Measurements from ENCODE around the gene KCNJ12.
"Not testable (repeated sequence)": the region's sequence is repeated elsewhere in the genome, so short reads cannot be mapped to it uniquely, and the experiment has no call there.

The KCNJ12 gene

DNA sequence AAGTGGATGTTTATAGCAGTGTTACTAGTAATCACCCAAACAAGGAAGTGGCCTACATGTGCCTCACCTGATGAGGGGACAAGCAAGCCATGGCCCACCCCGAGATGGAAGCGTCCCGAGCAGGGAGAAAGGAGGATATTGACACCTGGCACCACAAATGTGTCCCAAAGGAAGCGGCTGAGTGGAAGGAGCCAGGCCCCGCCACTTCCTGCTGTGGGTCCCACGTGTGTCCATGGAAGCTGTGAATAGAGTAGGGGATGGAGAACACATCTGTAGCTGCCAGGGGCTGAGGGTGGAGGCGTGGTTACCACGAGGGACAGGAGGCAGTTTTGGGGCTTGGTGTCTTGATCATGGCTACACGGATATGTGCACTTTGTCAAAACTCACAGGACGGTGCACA, 49.2 kb downstream of the KCNJ12 start:
- H2AFZ ChIP-seq (ENCODE audit: low read depth): no peak overlapping the region
- no peaks in the 10 kb centered on the region for H3K36me3 ChIP-seq (ENCODE audit: insufficient read depth)
- no peaks in the 10 kb centered on the region for H3K4me1 ChIP-seq (ENCODE audit: low read depth, poor library complexity, severe bottlenecking)
- no peaks in the 10 kb centered on the region for H3K79me2 ChIP-seq (ENCODE audit: insufficient read depth, low read depth)
- no peak overlapping the region for H3K27ac ChIP-seq
- no peaks in the 10 kb centered on the region for H3K27me3 ChIP-seq (ENCODE audit: insufficient read depth, low read depth)
- H3K9ac ChIP-seq: no peak overlapping the region
- no peak overlapping the region for H3K4me2 ChIP-seq
- H4K20me1 ChIP-seq (ENCODE audit: insufficient read depth): no peaks in the 10 kb centered on the region
- no peak overlapping the region for H3K4me3 ChIP-seq (IDR thresholded peaks at IDR 0.05; ENCODE audit: insufficient read depth, low read depth, low read length)
- TF ChIP-seq CTCF (conservative IDR thresholded peaks at IDR 0.05; ENCODE audit: low read depth, low read length): no peak

DNA sequence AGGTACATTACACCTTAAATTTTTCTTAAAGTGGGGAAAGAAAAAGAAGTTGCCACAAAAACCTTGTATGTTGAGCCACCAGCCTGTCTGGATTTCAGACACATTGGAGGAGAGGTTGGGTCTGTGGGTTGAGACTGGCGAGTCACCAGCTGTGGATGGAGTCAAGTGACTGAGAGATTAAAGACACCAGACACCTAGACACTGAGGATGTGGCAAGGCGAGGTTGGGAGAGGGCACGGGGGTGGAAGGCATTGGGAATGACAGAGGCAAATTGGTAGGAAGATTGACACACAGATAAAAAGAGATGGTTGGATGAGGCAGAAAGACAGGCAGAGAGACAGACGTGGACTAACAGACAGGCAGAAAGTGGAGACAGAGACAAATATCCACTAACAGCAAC, 49.6 kb downstream of the KCNJ12 start:
- Histone ChIP-seq H3K4me2 (no peak overlapping the region), H3K79me2 (ENCODE audit: insufficient read depth, low read depth) (no peaks in the 10 kb centered on the region), H3K27me3 (ENCODE audit: insufficient read depth, low read depth) (no peaks in the 10 kb centered on the region), H3K4me3 (IDR thresholded peaks at IDR 0.05; ENCODE audit: insufficient read depth, low read depth, low read length) (no peak overlapping the region), H4K20me1 (ENCODE audit: insufficient read depth) (no peaks in the 10 kb centered on the region), H3K36me3 (ENCODE audit: insufficient read depth) (no peaks in the 10 kb centered on the region), H3K27ac (no peak overlapping the region), H3K4me1 (ENCODE audit: low read depth, poor library complexity, severe bottlenecking) (no peaks in the 10 kb centered on the region), H2AFZ (ENCODE audit: low read depth) (no peak overlapping the region), H3K9ac (no peak overlapping the region)
- no peak for TF ChIP-seq CTCF (conservative IDR thresholded peaks at IDR 0.05; ENCODE audit: low read depth, low read length)

- H3K36me3 ChIP-seq (ENCODE audit: insufficient read depth); H2AFZ ChIP-seq (ENCODE audit: low read depth); H3K79me2 ChIP-seq (ENCODE audit: insufficient read depth, low read depth); H4K20me1 ChIP-seq (ENCODE audit: insufficient read depth); H3K4me1 ChIP-seq (ENCODE audit: low read depth, poor library complexity, severe bottlenecking); H3K9ac ChIP-seq; H3K4me3 ChIP-seq (IDR thresholded peaks at IDR 0.05; ENCODE audit: insufficient read depth, low read depth, low read length); H3K27me3 ChIP-seq (ENCODE audit: insufficient read depth, low read depth); H3K27ac ChIP-seq; H3K4me2 ChIP-seq: not testable (repeated sequence)
Observed at GRCh38 chr17:21426246-21426645, 50.1 kb downstream of the KCNJ12 start.

DNA sequence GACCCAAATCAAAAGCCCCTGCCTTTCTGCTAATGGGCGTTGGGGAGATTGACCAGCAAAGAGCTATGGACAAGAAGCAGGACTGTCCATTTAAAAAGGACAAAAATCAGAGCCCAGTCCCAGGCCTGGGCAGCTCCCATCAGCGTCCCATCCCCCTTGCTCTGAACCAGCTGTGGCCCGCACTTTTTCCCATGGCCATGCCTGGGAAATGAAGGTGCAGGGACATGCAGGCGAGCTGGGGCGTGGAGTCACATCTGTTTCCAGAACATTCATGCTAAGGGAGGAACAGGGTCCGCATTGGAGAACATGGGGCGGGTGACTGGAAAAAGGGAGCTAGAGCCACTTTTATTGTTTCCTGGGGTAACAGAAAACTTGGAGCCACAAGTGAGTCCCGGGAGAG, 50.7 kb downstream of the KCNJ12 start:
- H3K4me2 ChIP-seq; H3K9ac ChIP-seq; H3K27me3 ChIP-seq (ENCODE audit: insufficient read depth, low read depth); H3K79me2 ChIP-seq (ENCODE audit: insufficient read depth, low read depth); H2AFZ ChIP-seq (ENCODE audit: low read depth); H4K20me1 ChIP-seq (ENCODE audit: insufficient read depth); H3K27ac ChIP-seq; H3K4me1 ChIP-seq (ENCODE audit: low read depth, poor library complexity, severe bottlenecking); H3K4me3 ChIP-seq (IDR thresholded peaks at IDR 0.05; ENCODE audit: insufficient read depth, low read depth, low read length); H3K36me3 ChIP-seq (ENCODE audit: insufficient read depth): not testable (repeated sequence)

DNA sequence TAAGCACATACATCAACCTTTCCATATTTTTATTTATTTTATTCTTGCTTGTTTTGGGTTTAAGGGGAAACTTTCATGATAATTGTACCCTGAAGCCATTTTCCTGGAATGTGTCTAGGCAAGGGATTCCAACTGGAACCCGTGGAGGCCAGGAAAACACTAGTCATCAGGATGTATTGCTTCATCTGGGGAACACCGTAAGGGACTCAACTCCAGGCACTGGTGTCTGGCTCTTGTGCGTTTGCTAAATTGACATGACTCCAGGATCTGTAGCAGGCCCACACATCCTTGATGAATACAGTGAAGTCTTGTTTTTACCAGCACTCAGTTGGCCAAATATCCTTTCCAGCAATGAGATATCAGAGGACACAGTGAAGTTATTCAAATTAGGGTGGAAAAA, 51.6 kb downstream of the KCNJ12 start:
- not testable (repeated sequence) for H3K4me2 ChIP-seq; H3K27me3 ChIP-seq (ENCODE audit: insufficient read depth, low read depth); H3K79me2 ChIP-seq (ENCODE audit: insufficient read depth, low read depth); H3K27ac ChIP-seq; H2AFZ ChIP-seq (ENCODE audit: low read depth); H4K20me1 ChIP-seq (ENCODE audit: insufficient read depth); H3K4me3 ChIP-seq (IDR thresholded peaks at IDR 0.05; ENCODE audit: insufficient read depth, low read depth, low read length); H3K9ac ChIP-seq; H3K36me3 ChIP-seq (ENCODE audit: insufficient read depth); H3K4me1 ChIP-seq (ENCODE audit: low read depth, poor library complexity, severe bottlenecking)

DNA sequence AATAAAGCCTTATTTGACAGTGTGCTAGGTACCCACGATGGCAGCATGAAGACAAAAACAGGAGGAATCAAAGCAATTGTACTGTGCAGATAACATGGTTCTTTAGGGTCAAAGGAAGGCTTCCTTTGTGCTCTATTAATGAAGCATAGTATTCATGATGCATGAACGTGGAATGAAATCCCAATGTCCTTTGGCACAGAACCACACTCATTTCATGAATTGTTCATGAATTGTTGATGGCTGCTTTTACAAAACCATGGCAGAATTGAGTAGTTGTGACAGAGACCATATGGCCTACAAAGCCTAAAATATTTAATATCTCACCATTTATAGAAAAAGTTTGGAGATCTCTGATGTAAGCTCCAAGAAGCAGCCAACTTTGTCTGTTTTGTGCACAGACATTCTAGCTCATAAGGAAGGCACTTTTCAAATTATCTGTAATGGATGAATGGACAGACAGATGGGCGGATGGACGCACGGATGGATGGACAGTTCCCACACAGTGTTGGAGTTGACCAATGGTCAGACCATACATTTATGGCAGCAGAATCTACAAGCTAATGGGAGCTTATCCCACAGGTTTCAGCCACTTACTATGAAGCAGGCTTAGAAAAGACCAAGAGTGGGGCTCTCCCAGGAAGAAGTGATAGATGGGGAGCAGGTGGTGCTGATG, 52.7 kb downstream of the KCNJ12 start:
- H3K4me2 ChIP-seq; H3K4me1 ChIP-seq (ENCODE audit: low read depth, poor library complexity, severe bottlenecking); H3K4me3 ChIP-seq (IDR thresholded peaks at IDR 0.05; ENCODE audit: insufficient read depth, low read depth, low read length); H4K20me1 ChIP-seq (ENCODE audit: insufficient read depth); H2AFZ ChIP-seq (ENCODE audit: low read depth); H3K27me3 ChIP-seq (ENCODE audit: insufficient read depth, low read depth); H3K79me2 ChIP-seq (ENCODE audit: insufficient read depth, low read depth); H3K27ac ChIP-seq; H3K9ac ChIP-seq; H3K36me3 ChIP-seq (ENCODE audit: insufficient read depth): not testable (repeated sequence)

DNA sequence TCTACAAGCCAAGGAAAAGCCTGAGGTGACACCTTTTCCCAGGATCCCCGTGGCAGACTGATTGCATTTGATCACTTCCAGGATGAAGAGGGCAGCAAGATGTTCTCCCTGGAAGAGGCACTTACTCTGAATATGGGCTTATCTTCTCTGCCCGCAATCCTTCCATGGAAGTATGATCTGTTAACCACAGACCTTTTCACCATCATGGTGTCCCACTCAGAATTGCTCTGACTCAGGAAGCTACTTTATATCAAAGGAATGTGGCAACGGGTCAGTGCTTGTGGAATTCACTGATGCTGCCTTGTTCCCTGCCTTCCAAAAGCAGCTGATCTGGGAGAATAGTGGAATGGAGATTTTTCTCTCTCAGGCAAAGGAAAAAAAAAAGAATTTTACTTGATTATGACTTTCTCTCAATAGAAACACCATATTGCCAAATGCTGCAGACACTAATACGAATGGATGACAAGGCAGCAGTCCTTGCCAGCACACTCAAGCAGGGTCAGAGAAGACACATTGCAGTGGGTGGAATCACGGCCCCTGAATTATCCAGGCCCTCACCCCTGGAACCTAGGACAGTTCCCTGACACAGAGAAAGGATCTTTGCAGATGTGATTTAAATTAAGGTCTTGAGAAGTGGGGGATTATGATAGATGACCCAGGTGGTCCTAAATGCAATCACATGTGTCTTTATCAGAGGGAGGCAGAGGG, 53.9 kb downstream of the KCNJ12 start:
- H3K27me3 ChIP-seq (ENCODE audit: insufficient read depth, low read depth); H2AFZ ChIP-seq (ENCODE audit: low read depth); H3K9ac ChIP-seq; H3K36me3 ChIP-seq (ENCODE audit: insufficient read depth); H3K79me2 ChIP-seq (ENCODE audit: insufficient read depth, low read depth); H3K4me2 ChIP-seq; H4K20me1 ChIP-seq (ENCODE audit: insufficient read depth); H3K4me3 ChIP-seq (IDR thresholded peaks at IDR 0.05; ENCODE audit: insufficient read depth, low read depth, low read length); H3K4me1 ChIP-seq (ENCODE audit: low read depth, poor library complexity, severe bottlenecking); H3K27ac ChIP-seq: not testable (repeated sequence)

DNA sequence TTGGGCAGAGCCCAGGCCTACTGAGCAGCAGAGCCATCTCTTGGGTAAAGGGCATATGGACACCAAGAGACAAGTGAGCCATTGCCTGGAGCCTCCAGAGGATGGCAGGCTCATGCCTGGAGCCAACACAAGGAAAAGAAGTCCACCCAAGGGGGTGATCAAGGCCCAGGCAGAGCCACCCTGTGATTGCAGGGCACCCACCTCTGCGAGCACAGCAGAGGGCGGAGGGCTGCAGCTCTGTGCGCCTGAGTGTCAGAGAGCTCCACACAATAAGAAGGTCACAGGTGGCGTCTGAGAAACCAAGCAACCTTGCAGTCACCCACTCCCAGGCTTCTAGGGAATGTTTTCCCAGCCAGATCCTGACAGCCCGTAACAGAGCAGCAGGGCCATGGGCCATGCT, 57.8 kb downstream of the KCNJ12 start:
- H4K20me1 ChIP-seq (ENCODE audit: insufficient read depth); H3K79me2 ChIP-seq (ENCODE audit: insufficient read depth, low read depth); H3K36me3 ChIP-seq (ENCODE audit: insufficient read depth); H3K4me1 ChIP-seq (ENCODE audit: low read depth, poor library complexity, severe bottlenecking); H3K4me3 ChIP-seq (IDR thresholded peaks at IDR 0.05; ENCODE audit: insufficient read depth, low read depth, low read length); H3K9ac ChIP-seq; H3K4me2 ChIP-seq; H3K27me3 ChIP-seq (ENCODE audit: insufficient read depth, low read depth); H2AFZ ChIP-seq (ENCODE audit: low read depth); H3K27ac ChIP-seq: not testable (repeated sequence)

- not testable (repeated sequence) for H3K4me1 ChIP-seq (ENCODE audit: low read depth, poor library complexity, severe bottlenecking); H3K27ac ChIP-seq; H3K4me3 ChIP-seq (IDR thresholded peaks at IDR 0.05; ENCODE audit: insufficient read depth, low read depth, low read length); H2AFZ ChIP-seq (ENCODE audit: low read depth); H3K27me3 ChIP-seq (ENCODE audit: insufficient read depth, low read depth); H4K20me1 ChIP-seq (ENCODE audit: insufficient read depth); H3K79me2 ChIP-seq (ENCODE audit: insufficient read depth, low read depth); H3K36me3 ChIP-seq (ENCODE audit: insufficient read depth); H3K4me2 ChIP-seq; H3K9ac ChIP-seq
Observed at GRCh38 chr17:21434976-21435375, 58.8 kb downstream of the KCNJ12 start.

Data from KMS-11 (cell line).